Natural killer cell (primary cell): ENCODE results near the gene CRY2. TPM values are rescaled to one million over a fixed set of nuclear protein-coding genes. Genes with fewer than 3 reads are reported as not detected.
A peak's percentile ranks its signal among the peaks of the same experiment; 100 is the strongest.

Experiments
- ATAC-seq, 3 donors: fragments of 150-1000 bp in 2 of 3; fragments of 200-7000 bp in 1 of 3; cut with Tn5 transposase; 1 replicate in 1 of 3; 2 replicates in 2 of 3; pipeline ENCODE4 v1.10.0; 2021; ENCODE audit warnings: mild to moderate bottlenecking in 2 of 3, moderate library complexity in 2 of 3
- DNase-seq, 2 donors: peaks; one replicate each; pipeline versions ENCODE4 v3.0.0 to v3.0.0-alpha.2; 2013 to 2021; ENCODE audit warnings: mixed read lengths in 1 of 2
- H3K27ac ChIP-seq: one replicate; pipeline ENCODE4 v1.5.1; 2013; ENCODE audit warnings: mild to moderate bottlenecking, low read length
- H3K27me3 ChIP-seq: one replicate; pipeline ENCODE4 v1.6.1; 2013; ENCODE audit warnings: low read length; ENCODE audit not compliant: control insufficient read depth, insufficient read depth
- H3K36me3 ChIP-seq: one replicate; pipeline ENCODE4 v1.6.1; 2013; ENCODE audit warnings: low read length; ENCODE audit not compliant: control insufficient read depth, insufficient read depth
- H3K4me1 ChIP-seq: one replicate; pipeline ENCODE4 v1.6.1; 2013; ENCODE audit warnings: low read length; ENCODE audit not compliant: control insufficient read depth, insufficient read depth
- H3K4me3 ChIP-seq: one replicate; pipeline ENCODE4 v1.5.1; 2013; ENCODE audit warnings: low read length
- H3K9me3 ChIP-seq: one replicate; pipeline ENCODE4 v1.6.1; 2013; ENCODE audit warnings: low read length; ENCODE audit not compliant: control insufficient read depth, insufficient read depth
- H3K27ac Mint-ChIP-seq, 2 donors: one replicate each; pipeline ENCODE4 v1.8.0; 2022; ENCODE audit warnings: mild to moderate bottlenecking in 2 of 2, mixed read lengths in 2 of 2, moderate library complexity in 1 of 2
- H3K27me3 Mint-ChIP-seq, 2 donors: one replicate each; pipeline ENCODE4 v1.8.0; 2022; ENCODE audit warnings: low read depth in 2 of 2, mixed read lengths in 2 of 2
- H3K36me3 Mint-ChIP-seq: one replicate; pipeline ENCODE4 v1.8.0; 2022; ENCODE audit warnings: mixed read lengths
- H3K4me1 Mint-ChIP-seq, 2 donors: one replicate each; pipeline ENCODE4 v1.8.0; 2022; ENCODE audit warnings: mixed read lengths in 2 of 2
- H3K4me3 Mint-ChIP-seq: one replicate; pipeline ENCODE4 v1.8.0; 2022; ENCODE audit warnings: mild to moderate bottlenecking, moderate library complexity, mixed read lengths
- H3K9me3 Mint-ChIP-seq, 2 donors: one replicate each; pipeline ENCODE4 v1.8.0; 2022; ENCODE audit warnings: mixed read lengths in 2 of 2
- CTCF ChIP-seq: fragments of 200-600 bp; IDR thresholded peaks from one replicate; pipeline ENCODE4 v1.8.0; 2022; ENCODE audit warnings: antibody characterized with exemption
- WGBS: methylation state at CpG from one replicate; pipeline ENCODE4 v1.1.7; 2013; ENCODE audit warnings: missing lambda C conversion rate; ENCODE audit not compliant: insufficient coverage; 5-methylcytosine and 5-hydroxymethylcytosine counted together
- intact Hi-C: fragments of 100-400 bp; cut with micrococcal nuclease; formaldehyde crosslinking; loops from one replicate; pipeline ENCODE4 v1.14.2; 2022
- total RNA-seq, 4 donors: library from RNA; stranded (reverse); fragments of 120-200 nt in 1 of 4; gene quantifications; one replicate each; pipeline versions ENCODE4 v1.2.3 to v1.2.4, GENCODE V29; 2013 to 2022

CRY2 gene
- total RNA-seq, 3 donors from 2014 or later (not counting 1 experiment from before 2014, with no cell fraction given): 124 to 214 (median 141) TPM

DNA sequence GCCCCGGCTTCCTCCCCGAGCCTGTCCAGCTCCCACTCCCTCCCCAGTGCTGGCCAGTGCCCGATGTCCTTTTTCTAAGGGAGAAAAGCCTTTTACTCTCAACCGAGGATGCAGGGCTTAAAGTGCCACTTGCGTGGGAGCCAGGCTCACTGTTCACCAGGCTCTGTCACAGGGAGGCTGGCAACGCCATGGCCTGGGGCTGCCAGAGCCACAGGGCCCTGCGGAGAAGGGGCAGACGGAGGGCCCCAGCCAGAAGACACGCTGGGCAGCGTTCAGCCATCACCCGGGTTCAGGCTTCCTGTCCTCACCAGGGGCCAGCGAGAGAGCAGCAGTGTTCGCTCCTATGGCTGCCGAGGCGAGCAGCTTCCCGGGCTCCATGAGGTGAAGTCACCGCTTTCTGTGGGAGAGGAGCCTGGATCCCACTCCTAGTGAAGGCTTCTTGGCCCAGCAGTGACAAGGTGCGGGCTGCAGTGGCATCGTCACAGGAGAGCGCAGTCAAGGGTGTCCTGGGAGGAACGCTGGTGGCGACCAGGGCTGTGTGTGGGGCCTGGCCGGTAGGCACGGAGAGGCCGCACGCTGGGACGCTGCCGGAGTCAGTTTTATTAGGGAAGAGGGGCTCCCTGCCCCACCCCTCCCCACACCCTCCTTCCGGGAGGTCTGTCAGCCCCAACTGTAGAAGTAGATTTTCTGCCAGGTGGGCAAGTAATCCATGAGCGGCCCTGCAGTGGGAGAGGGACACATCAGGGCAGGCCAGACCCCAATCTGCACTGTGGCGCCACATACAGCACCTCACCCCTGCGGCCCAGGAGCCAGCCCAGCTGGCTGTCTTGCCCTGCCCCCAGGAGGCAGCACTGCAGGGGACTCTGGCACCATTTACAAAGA is 62.6 kb downstream of the CRY2 start:
- Mint-ChIP-seq H3K27ac (no peak overlapping the region), H3K4me3 (no peak overlapping the region), H3K9me3 (no peaks in the 10 kb centered on the region), H3K4me1 (peaks cover 5 to 15% of the 10 kb centered on the region in 2 donors), H3K36me3 (no peaks in the 10 kb centered on the region), H3K27me3 (no peaks in the 10 kb centered on the region)
- no peak for TF ChIP-seq CTCF
- no peak for ATAC-seq
- Histone ChIP-seq H3K4me1 (peaks cover 18% of the 10 kb centered on the region), H3K4me3 (no peak overlapping the region), H3K27ac (no peak overlapping the region), H3K36me3 (peaks cover 46% of the 10 kb centered on the region), H3K27me3 (no peaks in the 10 kb centered on the region), H3K9me3 (no peaks in the 10 kb centered on the region)
- intact Hi-C loops: loop anchor here (10.0 kb wide), 1 partner anchor 215 kb away; the partner anchor contains the start of gene PHF21A
- 90% methylated on average over 32 of the region's 32 CpGs for WGBS
- no peak for DNase-seq

GRCh38 chr11:45910623-45911022 is 63.3 kb downstream of the CRY2 start:
- Histone ChIP-seq H3K27me3 (no peaks in the 10 kb centered on the region), H3K9me3 (no peaks in the 10 kb centered on the region), H3K4me1 (peaks cover 14% of the 10 kb centered on the region), H3K27ac (no peak overlapping the region), H3K4me3 (no peak overlapping the region), H3K36me3 (peaks cover 54% of the 10 kb centered on the region)
- no peak overlapping the region for H3K4me3 Mint-ChIP-seq
- no peak for ATAC-seq
- no peaks in the 10 kb centered on the region for H3K27me3 Mint-ChIP-seq
- no peaks in the 10 kb centered on the region for H3K36me3 Mint-ChIP-seq
- WGBS: 98% methylated on average over 9 of the region's 9 CpGs
- H3K9me3 Mint-ChIP-seq: no peaks in the 10 kb centered on the region
- DNase-seq: no peak
- no peak overlapping the region for H3K27ac Mint-ChIP-seq
- intact Hi-C loops: loop anchor here (10.0 kb wide), 1 partner anchor 214 kb away; the partner anchor contains the start of gene PHF21A
- H3K4me1 Mint-ChIP-seq: peaks cover 6 to 18% of the 10 kb centered on the region in 2 donors
- no peak for TF ChIP-seq CTCF

- Mint-ChIP-seq H3K4me1 (peaks cover 22 to 33% of the 10 kb centered on the region in 2 donors), H3K27me3 (no peaks in the 10 kb centered on the region), H3K4me3 (no peak overlapping the region), H3K9me3 (no peaks in the 10 kb centered on the region), H3K36me3 (no peaks in the 10 kb centered on the region), H3K27ac (peak overlapping the region in 1 of 2 donors; percentile 34)
- 98% methylated on average over 19 of the region's 19 CpGs for WGBS
- Histone ChIP-seq H3K9me3 (no peaks in the 10 kb centered on the region), H3K27me3 (no peaks in the 10 kb centered on the region), H3K36me3 (peaks cover 58% of the 10 kb centered on the region), H3K27ac (no peak overlapping the region), H3K4me3 (no peak overlapping the region), H3K4me1 (peaks cover 21% of the 10 kb centered on the region)
- DNase-seq (no peak), ATAC-seq (no peak)
- TF ChIP-seq CTCF: no peak
- intact Hi-C loops: loop anchor here (10.0 kb wide), 1 partner anchor 211 kb away; the partner anchor contains the start of gene PHF21A
These were observed 66.2 kb downstream of the CRY2 start for GRCh38 chr11:45913514-45913913.
